ENCODE measurements around the gene AP1B1. TPM values are rescaled to one million over a fixed set of nuclear protein-coding genes. Genes with fewer than 3 reads are reported as not detected.

The AP1B1 gene
- total RNA-seq, 1 experiment from 2014 or later, result 77.9 TPM

DNA sequence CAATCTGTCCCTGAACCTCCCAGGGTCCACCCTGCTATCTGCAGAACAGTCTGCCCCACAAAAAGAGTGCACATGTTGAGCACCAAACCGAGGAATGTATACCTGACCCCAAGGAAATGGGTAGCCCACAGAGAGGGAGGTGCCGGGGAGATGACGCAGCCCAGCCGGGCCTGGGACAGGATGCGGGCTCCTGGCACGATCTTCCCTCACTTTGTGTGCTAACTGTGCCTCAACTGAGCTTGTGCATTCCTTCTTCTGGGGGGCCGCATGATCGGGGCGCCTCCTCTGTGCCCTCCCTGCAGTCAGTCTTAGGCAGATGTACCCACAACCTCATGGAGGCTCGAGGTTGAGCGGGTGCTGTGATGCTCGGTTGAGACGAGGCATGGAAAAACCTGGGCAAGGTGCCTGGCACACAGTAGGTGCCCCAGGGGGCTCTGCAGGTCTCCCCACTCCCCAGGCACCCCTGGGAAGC lies 79.5 kb downstream of the AP1B1 start:
- ATAC-seq (no peak), DNase-seq (ENCODE audit: low spot score) (no peak)
- Mint-ChIP-seq H3K27me3 (ENCODE audit: low read depth) (peaks cover 22% of the 10 kb centered on the region), H3K36me3 (peaks cover 2% of the 10 kb centered on the region; the same call in 1 of the 2 replicates), H3K27ac (no peak overlapping the region), H3K9me3 (no peaks in the 10 kb centered on the region), H3K4me1 (peaks cover 25% of the 10 kb centered on the region), H3K4me3 (0 out of 2 replicates have a peak overlapping the region, but pooled peaks have one; percentile 16)
- ChIA-PET POLR2A (no interaction called here), CTCF (interaction anchor here (1.1 kb wide), 1 partner anchor 106 kb away, joined by 3 read pairs; no protein-coding TSS in a partner anchor)
- TF ChIP-seq, protein P1, sequence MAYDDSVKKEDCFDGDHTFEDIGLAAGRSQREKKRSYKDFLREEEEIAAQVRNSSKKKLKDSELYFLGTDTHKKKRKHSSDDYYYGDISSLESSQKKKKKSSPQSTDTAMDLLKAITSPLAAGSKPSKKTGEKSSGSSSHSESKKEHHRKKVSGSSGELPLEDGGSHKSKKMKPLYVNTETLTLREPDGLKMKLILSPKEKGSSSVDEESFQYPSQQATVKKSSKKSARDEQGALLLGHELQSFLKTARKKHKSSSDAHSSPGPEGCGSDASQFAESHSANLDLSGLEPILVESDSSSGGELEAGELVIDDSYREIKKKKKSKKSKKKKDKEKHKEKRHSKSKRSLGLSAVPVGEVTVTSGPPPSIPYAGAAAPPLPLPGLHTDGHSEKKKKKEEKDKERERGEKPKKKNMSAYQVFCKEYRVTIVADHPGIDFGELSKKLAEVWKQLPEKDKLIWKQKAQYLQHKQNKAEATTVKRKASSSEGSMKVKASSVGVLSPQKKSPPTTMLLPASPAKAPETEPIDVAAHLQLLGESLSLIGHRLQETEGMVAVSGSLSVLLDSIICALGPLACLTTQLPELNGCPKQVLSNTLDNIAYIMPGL (CRISPR knock-in tag; IDR thresholded peaks at IDR 0.05), result no peak
- TF ChIP-seq ATF1 (CRISPR knock-in tag; IDR thresholded peaks at IDR 0.05), result no peak
- TF ChIP-seq ZSCAN18 (CRISPR knock-in tag; IDR thresholded peaks at IDR 0.05), result no peak
- TF ChIP-seq USF1 (CRISPR knock-in tag; IDR thresholded peaks at IDR 0.05), result no peak
- no peak for TF ChIP-seq FOXJ3 (CRISPR knock-in tag; IDR thresholded peaks at IDR 0.05; ENCODE audit: borderline replicate concordance)
- no peak for TF ChIP-seq CREM (CRISPR knock-in tag; IDR thresholded peaks at IDR 0.05)
- no peak for TF ChIP-seq CBFB (CRISPR knock-in tag; IDR thresholded peaks at IDR 0.05; ENCODE audit: low read depth)
- TF ChIP-seq, protein P2, sequence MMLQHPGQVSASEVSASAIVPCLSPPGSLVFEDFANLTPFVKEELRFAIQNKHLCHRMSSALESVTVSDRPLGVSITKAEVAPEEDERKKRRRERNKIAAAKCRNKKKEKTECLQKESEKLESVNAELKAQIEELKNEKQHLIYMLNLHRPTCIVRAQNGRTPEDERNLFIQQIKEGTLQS (CRISPR knock-in tag; conservative IDR thresholded peaks at IDR 0.05), result no peak
- no peak for TF ChIP-seq GRHL2 (CRISPR knock-in tag; IDR thresholded peaks at IDR 0.05; ENCODE audit: insufficient replicate concordance, severe bottlenecking)
- no peak for TF ChIP-seq ZNF396 (CRISPR knock-in tag; IDR thresholded peaks at IDR 0.05; ENCODE audit: borderline replicate concordance)
- no peak for TF ChIP-seq NFE2L1 (CRISPR knock-in tag; IDR thresholded peaks at IDR 0.05)
- TF ChIP-seq CDX4 (CRISPR knock-in tag; IDR thresholded peaks at IDR 0.05; ENCODE audit: borderline replicate concordance), result no peak

DNA sequence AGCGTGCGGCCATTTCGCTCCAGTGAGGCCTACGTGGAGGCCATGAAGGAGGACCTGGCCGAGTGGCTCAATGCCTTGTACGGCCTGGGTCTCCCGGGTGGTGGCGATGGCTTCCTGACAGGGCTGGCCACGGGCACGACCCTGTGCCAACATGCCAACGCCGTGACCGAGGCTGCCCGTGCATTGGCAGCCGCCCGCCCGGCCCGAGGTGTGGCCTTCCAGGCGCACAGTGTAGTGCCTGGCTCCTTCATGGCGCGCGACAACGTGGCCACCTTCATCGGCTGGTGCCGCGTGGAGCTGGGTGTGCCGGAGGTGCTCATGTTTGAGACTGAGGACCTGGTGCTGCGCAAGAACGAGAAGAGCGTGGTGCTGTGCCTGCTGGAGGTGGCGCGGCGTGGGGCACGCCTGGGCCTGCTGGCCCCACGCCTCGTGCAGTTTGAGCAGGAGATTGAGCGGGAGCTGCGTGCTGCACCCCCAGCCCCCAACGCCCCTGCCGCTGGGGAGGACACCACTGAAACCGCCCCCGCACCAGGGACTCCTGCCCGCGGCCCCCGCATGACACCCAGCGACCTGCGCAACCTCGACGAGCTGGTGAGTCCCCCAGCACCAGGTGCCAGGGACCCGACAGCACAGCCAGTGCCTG lies 80.1 kb downstream of the AP1B1 start:
- DNase-seq (ENCODE audit: low spot score) (no peak), ATAC-seq (no peak)
- ChIA-PET POLR2A (no interaction called here), CTCF (interaction anchor here (1.1 kb wide), 1 partner anchor 106 kb away, joined by 3 read pairs; no protein-coding TSS in a partner anchor)
- Mint-ChIP-seq H3K4me3 (peak overlapping the region; percentile 84; the same call in 1 of the 2 replicates), H3K36me3 (no peaks in the 10 kb centered on the region), H3K9me3 (no peaks in the 10 kb centered on the region), H3K27ac (no peak overlapping the region), H3K27me3 (ENCODE audit: low read depth) (peaks cover 16% of the 10 kb centered on the region), H3K4me1 (peaks cover 23% of the 10 kb centered on the region)
- TF ChIP-seq ESRRA (CRISPR knock-in tag; IDR thresholded peaks at IDR 0.05; ENCODE audit: borderline replicate concordance) (no peak), TCF7 (CRISPR knock-in tag; IDR thresholded peaks at IDR 0.05; ENCODE audit: low read depth) (0 out of 2 replicates have a peak, but pooled peaks have one; percentile 22), SOX15 (CRISPR knock-in tag; IDR thresholded peaks at IDR 0.05) (no peak), CREM (CRISPR knock-in tag; IDR thresholded peaks at IDR 0.05) (no peak), ZNF138 (CRISPR knock-in tag; conservative IDR thresholded peaks at IDR 0.05) (no peak), IRF2 (CRISPR knock-in tag; IDR thresholded peaks at IDR 0.05; ENCODE audit: borderline replicate concordance, low read depth) (no peak), NFATC4 (CRISPR knock-in tag; IDR thresholded peaks at IDR 0.05) (no peak), ZNF281 (CRISPR knock-in tag; IDR thresholded peaks at IDR 0.05) (no peak), ZNF671 (CRISPR knock-in tag; IDR thresholded peaks at IDR 0.05) (no peak), ZNF121 (CRISPR knock-in tag; IDR thresholded peaks at IDR 0.05) (no peak)
- TF ChIP-seq, protein P2 (CRISPR knock-in tag; conservative IDR thresholded peaks at IDR 0.05), result no peak
- TF ChIP-seq, protein P3, sequence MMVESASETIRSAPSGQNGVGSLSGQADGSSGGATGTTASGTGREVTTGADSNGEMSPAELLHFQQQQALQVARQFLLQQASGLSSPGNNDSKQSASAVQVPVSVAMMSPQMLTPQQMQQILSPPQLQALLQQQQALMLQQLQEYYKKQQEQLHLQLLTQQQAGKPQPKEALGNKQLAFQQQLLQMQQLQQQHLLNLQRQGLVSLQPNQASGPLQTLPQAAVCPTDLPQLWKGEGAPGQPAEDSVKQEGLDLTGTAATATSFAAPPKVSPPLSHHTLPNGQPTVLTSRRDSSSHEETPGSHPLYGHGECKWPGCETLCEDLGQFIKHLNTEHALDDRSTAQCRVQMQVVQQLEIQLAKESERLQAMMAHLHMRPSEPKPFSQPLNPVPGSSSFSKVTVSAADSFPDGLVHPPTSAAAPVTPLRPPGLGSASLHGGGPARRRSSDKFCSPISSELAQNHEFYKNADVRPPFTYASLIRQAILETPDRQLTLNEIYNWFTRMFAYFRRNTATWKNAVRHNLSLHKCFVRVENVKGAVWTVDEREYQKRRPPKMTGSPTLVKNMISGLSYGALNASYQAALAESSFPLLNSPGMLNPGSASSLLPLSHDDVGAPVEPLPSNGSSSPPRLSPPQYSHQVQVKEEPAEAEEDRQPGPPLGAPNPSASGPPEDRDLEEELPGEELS (CRISPR knock-in tag; IDR thresholded peaks at IDR 0.05), result no peak
